Panc1 (cell line): ENCODE data around the gene CHRND. TPM values are rescaled to one million over a fixed set of nuclear protein-coding genes. Genes with fewer than 3 reads are reported as not detected.
A peak's percentile ranks its signal among the peaks of the same experiment; 100 is the strongest.

ENCODE experiments used
- ATAC-seq: fragments of 200-7000 bp; cut with Tn5 transposase; 2 replicates; pipeline ENCODE4 v1.9.1; 2020; ENCODE audit warnings: mild to moderate bottlenecking, moderate library complexity
- BruUV-seq: library from RNA; stranded (reverse); fragments of 400-500 nt; replicated peaks from 2 replicates; lab custom pipeline; 2021; lab: Mats Ljungman, UMichigan
- CTCF ChIA-PET: fragments of 300-600 bp; sonication (Branson Sonifier 250); formaldehyde crosslinking; loops from one replicate; lab custom pipeline; 2022; ENCODE audit warnings: antibody characterized with exemption; lab: Charles Lee
- POLR2A ChIA-PET: fragments of 300-600 bp; sonication (Branson Sonifier 250); formaldehyde crosslinking; loops from one replicate; lab custom pipeline; 2022; ENCODE audit warnings: antibody characterized with exemption; lab: Charles Lee
- DNase-seq: peaks from one replicate; pipeline ENCODE4 v3.0.0-alpha.2; 2010; ENCODE audit warnings: low read depth, low spot score
- H3K27ac ChIP-seq: 2 replicates; pipeline ENCODE4 v1.5.1; 2011; ENCODE audit warnings: mild to moderate bottlenecking, low read length, inconsistent platforms
- H3K27me3 ChIP-seq: fragments of 200-500 bp; sonication (Bioruptor generic); 2 replicates; pipeline ENCODE4 v1.6.0; 2014; ENCODE audit warnings: low read length, inconsistent platforms; ENCODE audit not compliant: control insufficient read depth, insufficient read depth
- H3K36me3 ChIP-seq: fragments of 200-500 bp; sonication (Bioruptor generic); 2 replicates; pipeline ENCODE4 v1.5.1; 2014; ENCODE audit warnings: inconsistent platforms, mild to moderate bottlenecking, low read length, moderate library complexity; ENCODE audit not compliant: control insufficient read depth, insufficient read depth
- H3K4me1 ChIP-seq: 2 replicates; pipeline ENCODE4 v1.5.1; 2011; ENCODE audit warnings: inconsistent platforms, mild to moderate bottlenecking, low read length, moderate library complexity; ENCODE audit not compliant: control insufficient read depth, insufficient read depth
- H3K4me3 ChIP-seq, 2 experiments: 2 replicates each; pipeline ENCODE4 v1.5.1; 2011 to 2012; ENCODE audit warnings: low read depth in 2 of 2, low read length in 2 of 2, mild to moderate bottlenecking in 2 of 2, inconsistent platforms in 1 of 2, moderate library complexity in 1 of 2
- H3K9me3 ChIP-seq: fragments of 200-500 bp; sonication (Bioruptor generic); 2 replicates; pipeline ENCODE4 v1.5.1; 2014; ENCODE audit warnings: low read depth, mild to moderate bottlenecking, inconsistent platforms, low read length, moderate library complexity; ENCODE audit not compliant: control insufficient read depth, insufficient read depth
- POLR2AphosphoS5 ChIP-seq: IDR thresholded peaks from 2 replicates; pipeline ENCODE4 v1.6.1; 2012; ENCODE audit warnings: mild to moderate bottlenecking, low read depth, low read length, moderate library complexity
- SIN3A ChIP-seq: IDR thresholded peaks from 2 replicates; pipeline ENCODE4 v1.6.1; 2012; ENCODE audit warnings: low read depth, mild to moderate bottlenecking, low read length, moderate library complexity, borderline replicate concordance; ENCODE audit not compliant: insufficient read depth
- TCF7L2 ChIP-seq: IDR thresholded peaks from 2 replicates; pipeline ENCODE4 v1.6.1; 2011; ENCODE audit warnings: mild to moderate bottlenecking, low read depth, low read length, inconsistent platforms
- in situ Hi-C: cut with HindIII; loops from 2 replicates; pipeline ENCODE4 v1.10.0; 2016; ENCODE audit warnings: low sequenced_read_pairs, low pct_unique_long_range_greater_than_20kb
- intact Hi-C: fragments of 100-400 bp; cut with micrococcal nuclease; formaldehyde crosslinking; loops from one replicate; pipeline ENCODE4 v1.10.0; 2022; ENCODE audit not compliant: unreplicated experiment
- total RNA-seq: library from RNA; stranded (reverse); gene quantifications from one replicate; pipeline ENCODE4 v1.2.1, GENCODE V29; 2021; ENCODE audit not compliant: unreplicated experiment
- TF ChIP-seq, protein P1 (sequence below): fragments of 450-650 bp; IDR thresholded peaks from 2 replicates; pipeline ENCODE4 v1.5.1; 2017; ENCODE audit warnings: mild to moderate bottlenecking
- TF ChIP-seq, protein P2 (sequence below), 2 experiments: IDR thresholded peaks; 2 replicates each; pipeline ENCODE4 v1.6.1; 2011 to 2012; ENCODE audit warnings: low read depth in 2 of 2, control low read depth in 1 of 2, low read length in 1 of 2, mild to moderate bottlenecking in 1 of 2, moderate library complexity in 1 of 2; ENCODE audit not compliant: insufficient read depth in 1 of 2

The CHRND gene
- total RNA-seq, 1 experiment from 2014 or later, result not detected

DNA sequence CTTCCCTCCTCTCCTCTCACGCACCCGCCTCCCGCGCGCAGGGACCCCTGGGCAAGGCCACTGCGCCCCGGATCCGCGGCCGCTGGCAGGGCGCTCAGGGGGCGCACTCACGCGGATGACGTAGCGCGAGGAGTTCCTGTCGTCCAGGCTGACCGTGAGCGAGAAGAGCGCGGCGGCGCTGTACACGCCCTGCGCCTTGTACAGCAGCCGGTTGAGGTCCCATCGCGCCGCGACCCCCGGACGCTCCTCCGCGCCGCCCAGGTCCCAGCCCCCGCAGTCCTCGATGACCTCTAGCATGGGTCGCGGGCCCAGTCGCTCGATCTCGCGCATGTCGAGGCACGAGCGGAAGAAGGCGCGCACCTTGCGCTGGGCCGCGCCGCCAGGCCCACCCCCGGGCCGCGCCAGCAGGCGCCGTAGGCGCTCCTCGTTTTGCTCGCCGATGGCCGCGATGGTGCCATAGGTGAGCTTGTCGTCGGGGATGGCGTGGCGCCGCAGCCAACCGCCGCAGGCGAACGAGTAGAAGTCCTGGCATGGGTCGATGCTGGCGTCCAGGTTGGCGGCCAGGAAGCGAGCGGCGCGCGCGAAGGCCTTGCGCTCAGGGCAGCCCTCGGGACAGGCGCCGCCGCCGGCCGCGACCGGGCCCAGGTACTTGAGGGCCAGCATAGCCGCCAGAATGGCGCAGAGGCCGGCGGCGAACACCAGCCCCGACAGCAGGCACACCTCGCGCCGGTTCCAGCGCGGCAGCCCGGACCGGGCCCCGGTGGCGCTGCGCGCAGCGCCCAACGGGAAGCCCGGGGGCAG lies 40.0 kb upstream of the CHRND start:
- CTCF ChIA-PET, result no interaction called here
- Histone ChIP-seq H3K9me3 (no peaks in the 10 kb centered on the region), H3K4me3 (no peak overlapping the region), H3K27ac (no peak overlapping the region), H3K27me3 (no peaks in the 10 kb centered on the region; the same call in 1 of the 2 replicates), H3K4me1 (no peaks in the 10 kb centered on the region), H3K36me3 (no peaks in the 10 kb centered on the region)
- no TSS peak for BruUV-seq
- ATAC-seq, result no peak
- no peak for DNase-seq
- intact Hi-C loops (no loop called here), in situ Hi-C loops (no loop called here)
- TF ChIP-seq, protein P1, sequence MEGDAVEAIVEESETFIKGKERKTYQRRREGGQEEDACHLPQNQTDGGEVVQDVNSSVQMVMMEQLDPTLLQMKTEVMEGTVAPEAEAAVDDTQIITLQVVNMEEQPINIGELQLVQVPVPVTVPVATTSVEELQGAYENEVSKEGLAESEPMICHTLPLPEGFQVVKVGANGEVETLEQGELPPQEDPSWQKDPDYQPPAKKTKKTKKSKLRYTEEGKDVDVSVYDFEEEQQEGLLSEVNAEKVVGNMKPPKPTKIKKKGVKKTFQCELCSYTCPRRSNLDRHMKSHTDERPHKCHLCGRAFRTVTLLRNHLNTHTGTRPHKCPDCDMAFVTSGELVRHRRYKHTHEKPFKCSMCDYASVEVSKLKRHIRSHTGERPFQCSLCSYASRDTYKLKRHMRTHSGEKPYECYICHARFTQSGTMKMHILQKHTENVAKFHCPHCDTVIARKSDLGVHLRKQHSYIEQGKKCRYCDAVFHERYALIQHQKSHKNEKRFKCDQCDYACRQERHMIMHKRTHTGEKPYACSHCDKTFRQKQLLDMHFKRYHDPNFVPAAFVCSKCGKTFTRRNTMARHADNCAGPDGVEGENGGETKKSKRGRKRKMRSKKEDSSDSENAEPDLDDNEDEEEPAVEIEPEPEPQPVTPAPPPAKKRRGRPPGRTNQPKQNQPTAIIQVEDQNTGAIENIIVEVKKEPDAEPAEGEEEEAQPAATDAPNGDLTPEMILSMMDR, result no peak
- TF ChIP-seq POLR2AphosphoS5 (no peak), TCF7L2 (no peak), SIN3A (no peak)
- TF ChIP-seq, protein P2, sequence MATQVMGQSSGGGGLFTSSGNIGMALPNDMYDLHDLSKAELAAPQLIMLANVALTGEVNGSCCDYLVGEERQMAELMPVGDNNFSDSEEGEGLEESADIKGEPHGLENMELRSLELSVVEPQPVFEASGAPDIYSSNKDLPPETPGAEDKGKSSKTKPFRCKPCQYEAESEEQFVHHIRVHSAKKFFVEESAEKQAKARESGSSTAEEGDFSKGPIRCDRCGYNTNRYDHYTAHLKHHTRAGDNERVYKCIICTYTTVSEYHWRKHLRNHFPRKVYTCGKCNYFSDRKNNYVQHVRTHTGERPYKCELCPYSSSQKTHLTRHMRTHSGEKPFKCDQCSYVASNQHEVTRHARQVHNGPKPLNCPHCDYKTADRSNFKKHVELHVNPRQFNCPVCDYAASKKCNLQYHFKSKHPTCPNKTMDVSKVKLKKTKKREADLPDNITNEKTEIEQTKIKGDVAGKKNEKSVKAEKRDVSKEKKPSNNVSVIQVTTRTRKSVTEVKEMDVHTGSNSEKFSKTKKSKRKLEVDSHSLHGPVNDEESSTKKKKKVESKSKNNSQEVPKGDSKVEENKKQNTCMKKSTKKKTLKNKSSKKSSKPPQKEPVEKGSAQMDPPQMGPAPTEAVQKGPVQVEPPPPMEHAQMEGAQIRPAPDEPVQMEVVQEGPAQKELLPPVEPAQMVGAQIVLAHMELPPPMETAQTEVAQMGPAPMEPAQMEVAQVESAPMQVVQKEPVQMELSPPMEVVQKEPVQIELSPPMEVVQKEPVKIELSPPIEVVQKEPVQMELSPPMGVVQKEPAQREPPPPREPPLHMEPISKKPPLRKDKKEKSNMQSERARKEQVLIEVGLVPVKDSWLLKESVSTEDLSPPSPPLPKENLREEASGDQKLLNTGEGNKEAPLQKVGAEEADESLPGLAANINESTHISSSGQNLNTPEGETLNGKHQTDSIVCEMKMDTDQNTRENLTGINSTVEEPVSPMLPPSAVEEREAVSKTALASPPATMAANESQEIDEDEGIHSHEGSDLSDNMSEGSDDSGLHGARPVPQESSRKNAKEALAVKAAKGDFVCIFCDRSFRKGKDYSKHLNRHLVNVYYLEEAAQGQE (IDR thresholded peaks at IDR 0.05; ENCODE audit: insufficient read depth in 1 of 2, low read depth in 2 of 2, low read length in 1 of 2), result no peak
- POLR2A ChIA-PET, result no interaction called here

DNA sequence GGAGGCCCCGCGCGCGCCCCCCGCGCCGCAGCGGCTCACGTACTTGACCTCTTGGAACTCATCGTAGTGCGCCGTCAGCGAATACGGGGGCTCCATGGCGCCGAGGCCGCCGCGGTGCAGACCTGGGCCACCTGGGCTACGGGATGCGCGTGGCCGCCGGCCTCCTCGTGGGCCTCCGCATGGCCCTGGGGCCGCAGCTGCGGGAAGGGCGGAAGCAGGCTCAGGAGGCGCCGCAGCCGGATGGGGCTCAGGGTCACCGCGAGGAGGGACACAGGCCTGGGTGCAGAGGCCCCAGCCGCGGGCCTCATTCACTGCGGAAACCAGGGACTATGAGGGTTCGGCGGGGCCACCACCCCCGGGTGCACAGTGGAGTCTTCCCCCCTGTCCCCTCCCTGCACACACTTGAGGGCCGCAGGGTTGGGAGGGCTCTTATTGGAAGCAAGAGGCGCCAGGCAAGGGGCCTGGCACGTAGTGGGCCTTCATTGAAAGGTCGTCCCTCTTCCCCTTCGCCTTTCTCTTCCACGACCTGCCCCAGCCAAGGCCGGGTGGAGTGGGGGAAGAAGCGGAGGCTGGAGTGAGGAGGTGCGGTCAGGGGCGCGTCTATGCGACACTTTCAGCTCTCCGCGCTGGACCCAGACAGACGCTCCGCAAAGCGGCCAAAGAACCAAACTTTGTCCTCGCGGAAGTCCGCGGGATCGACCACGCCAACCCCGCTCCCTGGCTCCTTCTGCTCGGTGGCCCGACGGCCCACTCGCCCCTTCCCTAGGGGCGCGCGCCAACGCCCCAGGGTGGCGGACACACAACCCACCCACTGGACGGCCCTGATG lies 39.2 kb upstream of the CHRND start:
- in situ Hi-C loops (no loop called here), intact Hi-C loops (no loop called here)
- TF ChIP-seq, protein P1, result no peak
- TF ChIP-seq TCF7L2 (no peak), SIN3A (no peak), POLR2AphosphoS5 (no peak)
- TF ChIP-seq, protein P2 (IDR thresholded peaks at IDR 0.05; ENCODE audit: insufficient read depth in 1 of 2, low read depth in 2 of 2, low read length in 1 of 2), result no peak
- H3K27ac ChIP-seq, result no peak overlapping the region
- DNase-seq, result no peak
- no peaks in the 10 kb centered on the region for H3K36me3 ChIP-seq
- H3K4me1 ChIP-seq, result no peaks in the 10 kb centered on the region
- H3K9me3 ChIP-seq, result no peaks in the 10 kb centered on the region
- CTCF ChIA-PET, result no interaction called here
- peak overlapping the region in 1 of 2 experiments; percentile 31; a peak in 2 of 4 replicates for H3K4me3 ChIP-seq
- no peak; the same call in 1 of the 2 replicates for ATAC-seq
- H3K27me3 ChIP-seq, result no peaks in the 10 kb centered on the region; the same call in 1 of the 2 replicates
- POLR2A ChIA-PET, result no interaction called here
- BruUV-seq, result no TSS peak
